SW480 (cell line): ENCODE results near the gene BUD23.
"Not testable (repeated sequence)": the region's sequence is repeated elsewhere in the genome, so short reads cannot be mapped to it uniquely, and the experiment has no call there.

Experiments used
- DNase-seq: peaks from one replicate; pipeline ENCODE4 v3.0.0-alpha.2; 2016; ENCODE audit warnings: low spot score

The BUD23 gene, protein sequence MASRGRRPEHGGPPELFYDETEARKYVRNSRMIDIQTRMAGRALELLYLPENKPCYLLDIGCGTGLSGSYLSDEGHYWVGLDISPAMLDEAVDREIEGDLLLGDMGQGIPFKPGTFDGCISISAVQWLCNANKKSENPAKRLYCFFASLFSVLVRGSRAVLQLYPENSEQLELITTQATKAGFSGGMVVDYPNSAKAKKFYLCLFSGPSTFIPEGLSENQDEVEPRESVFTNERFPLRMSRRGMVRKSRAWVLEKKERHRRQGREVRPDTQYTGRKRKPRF

DNA sequence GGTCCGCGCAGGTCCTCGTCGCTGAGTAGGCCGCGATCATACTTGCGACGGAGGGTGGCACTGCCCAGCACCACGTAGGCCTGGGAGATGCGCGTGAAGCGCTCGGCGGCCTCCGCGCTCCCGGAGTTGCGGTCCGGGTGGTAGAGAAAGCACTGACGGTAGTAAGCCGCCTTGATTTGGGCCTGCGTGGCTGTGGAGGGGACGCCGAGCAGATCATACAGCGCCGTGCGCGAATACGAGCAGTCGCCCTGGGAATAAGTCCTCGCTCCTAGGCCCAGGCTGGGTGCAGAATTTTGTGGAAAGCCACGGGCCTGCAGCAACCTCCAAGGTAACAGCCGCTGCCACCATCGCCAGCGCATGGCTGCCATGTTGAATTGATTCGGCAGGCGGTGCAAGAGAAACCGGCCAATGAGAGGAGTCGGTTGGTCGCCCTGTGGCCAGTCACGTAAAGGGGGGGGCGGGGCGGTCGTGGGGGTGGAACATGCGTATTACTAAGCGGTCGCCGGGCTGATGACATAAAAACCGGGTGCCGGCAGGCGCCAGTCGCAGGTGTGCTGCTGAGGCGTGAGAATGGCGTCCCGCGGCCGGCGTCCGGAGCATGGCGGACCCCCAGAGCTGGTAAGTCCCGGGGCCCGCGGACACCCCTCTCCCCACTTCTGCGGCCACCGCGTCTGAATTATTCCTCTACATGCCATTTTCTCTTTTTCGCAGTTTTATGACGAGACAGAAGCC, at the start of gene BUD23, which contains the start of gene DNAJC30:
TSS of gene BUD23 (plus strand) at position 542 of the 732 bp plus-strand sequence. CDS start at position 571, 29 bp downstream.
TSS of gene DNAJC30 (minus strand) at position 398 of the 732 bp plus-strand sequence. CDS start at position 368, 30 bp downstream.
- DNase-seq = peak; percentile 99

DNA sequence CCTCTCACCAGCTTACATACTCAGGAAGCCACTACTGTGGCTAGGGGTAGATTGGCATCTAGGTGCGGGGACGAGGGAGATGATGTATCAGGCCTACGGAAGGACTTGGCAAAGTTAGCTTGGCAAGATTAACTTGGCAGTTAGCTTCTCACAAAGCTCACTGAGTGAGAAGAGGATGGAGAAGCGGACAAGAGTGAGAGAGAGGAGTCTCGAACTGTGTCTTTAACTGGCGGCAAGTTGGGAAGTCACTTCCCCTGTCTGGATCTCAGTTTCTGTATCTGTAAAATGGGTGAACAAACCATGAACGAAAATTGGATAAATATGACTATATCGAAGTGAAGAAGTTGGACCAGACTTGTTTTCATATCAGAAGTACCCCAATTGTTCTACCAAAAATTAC, 49.6 kb upstream of the BUD23 start:
- DNase-seq = no peak

DNA sequence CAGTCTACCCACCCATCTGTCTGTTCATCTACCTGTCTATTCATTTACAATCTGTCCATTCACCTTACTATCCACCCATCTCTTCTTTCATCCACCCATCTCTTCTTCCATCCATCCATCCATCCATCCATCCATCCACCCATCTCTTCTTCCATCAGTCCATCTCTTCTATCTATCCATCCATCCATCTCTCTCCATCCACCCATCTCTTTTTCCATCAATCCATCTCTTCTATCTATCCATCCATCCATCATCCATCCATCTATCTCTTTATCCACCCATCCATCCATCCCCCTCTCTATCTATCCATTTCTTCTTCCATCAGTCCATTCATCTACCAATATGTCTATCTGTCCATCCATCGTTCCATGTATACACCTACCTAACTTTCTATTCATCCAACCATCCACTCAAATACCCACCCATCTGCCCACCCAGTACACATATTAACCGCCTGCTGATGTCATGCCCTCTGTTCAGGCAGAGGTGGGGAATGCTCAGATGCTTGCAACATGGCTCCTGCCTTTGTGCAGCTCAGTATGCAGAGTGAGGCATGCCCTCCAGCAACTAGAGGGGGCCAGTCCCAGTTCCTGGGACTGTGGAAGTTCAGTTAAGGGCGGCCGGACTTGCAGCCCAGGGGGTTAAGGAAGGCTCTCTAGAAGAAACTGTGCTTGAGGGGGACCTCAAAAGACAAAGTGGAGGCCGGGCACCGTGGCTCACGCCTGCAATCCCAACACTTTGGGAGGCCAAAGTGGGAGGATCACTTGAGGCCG, 47.8 kb upstream of the BUD23 start:
- no peak for DNase-seq

DNA sequence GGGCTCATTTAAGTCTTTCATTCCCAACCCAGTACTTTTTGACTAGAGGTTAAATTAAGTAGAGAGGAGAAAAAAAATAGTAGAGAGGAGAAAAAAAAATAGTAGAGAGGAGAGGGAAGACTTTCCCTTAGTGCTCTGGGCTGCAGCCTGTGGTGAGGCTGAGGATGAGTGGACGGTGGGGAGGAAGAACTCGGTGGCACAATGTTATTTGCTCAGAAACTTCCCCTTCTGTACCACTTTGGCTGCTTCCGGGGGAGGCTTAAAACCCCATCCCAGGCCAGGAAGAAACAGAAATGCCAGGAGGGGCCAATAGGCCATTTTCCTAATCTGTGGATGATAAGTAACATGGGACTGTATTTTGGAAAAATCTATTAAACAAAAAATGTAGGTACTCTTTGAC, 44.5 kb upstream of the BUD23 start:
- no peak for DNase-seq

DNA sequence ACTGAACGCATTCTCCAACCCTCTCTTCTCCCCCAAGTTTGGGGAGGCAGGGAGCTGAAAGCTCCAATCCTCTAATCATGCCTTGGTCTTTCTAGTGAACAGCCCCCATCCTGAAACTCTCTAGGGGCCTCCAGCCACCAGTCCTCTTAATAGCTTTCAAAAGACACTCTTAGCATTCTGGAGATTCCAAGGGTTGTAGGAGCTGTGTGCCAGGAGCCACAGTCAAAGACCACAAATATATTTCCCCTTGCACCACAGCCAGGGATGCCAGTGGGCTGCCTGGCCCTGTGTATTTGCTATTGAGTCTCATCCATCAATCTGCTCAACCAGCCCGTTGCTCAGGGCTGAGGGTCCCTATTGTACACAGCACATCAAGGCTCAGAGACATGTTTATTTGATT, 40.6 kb upstream of the BUD23 start:
- DNase-seq = no peak

DNA sequence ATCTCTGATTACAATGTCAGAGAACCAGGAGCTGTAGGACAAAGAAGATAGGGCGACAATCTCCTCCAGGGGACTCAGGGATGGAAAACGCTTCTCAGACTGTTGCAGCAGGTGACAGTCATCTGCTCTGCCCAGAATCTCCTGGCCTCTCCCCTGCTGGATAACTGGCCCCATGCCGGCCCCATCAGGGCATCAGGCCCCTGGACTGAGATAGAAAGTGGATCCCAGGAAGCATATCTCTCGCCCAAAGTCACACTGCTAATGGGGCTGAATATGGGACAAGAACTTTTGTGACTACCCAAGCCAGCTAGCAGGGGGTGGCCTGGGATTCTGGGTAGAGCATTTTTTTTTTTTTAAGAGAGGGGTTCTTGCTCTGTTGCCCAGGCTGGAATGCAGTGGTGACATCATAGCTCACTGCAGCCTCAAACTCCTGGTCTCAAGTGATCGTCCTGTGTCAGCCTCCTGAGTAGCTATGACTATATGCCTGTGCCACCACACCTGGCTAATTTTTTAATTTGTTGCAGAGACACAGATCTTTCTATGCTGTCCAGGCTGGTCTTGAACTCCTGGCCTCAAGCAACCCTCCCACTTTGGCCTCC, 38.6 kb upstream of the BUD23 start:
- DNase-seq = no peak

DNA sequence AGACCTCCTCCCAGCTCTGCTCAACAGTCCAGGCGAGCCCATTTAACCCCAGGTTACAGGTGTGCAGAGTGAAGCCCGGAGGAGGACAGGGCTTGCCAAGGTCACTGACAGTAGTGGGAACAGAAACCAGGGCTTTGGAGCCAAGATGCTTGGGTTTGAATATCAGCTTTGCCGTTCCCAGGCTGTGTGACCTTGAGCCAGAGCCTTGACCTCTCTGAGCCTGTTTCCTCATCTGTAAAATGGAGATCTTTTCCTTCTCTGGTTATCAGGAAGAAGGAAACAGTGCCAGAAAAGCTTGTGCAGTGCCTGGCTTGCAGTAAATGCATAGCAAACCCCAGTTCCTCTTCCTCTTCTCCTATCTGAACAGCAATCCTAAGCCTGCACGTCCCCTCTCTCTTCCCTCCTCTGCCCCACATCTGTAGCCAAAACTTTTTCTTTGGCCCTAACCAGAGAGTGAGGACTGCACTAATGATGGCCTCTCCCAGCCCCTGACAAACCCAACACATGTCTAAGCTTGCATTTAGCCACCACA, 37.7 kb upstream of the BUD23 start:
- DNase-seq = no peak

DNA sequence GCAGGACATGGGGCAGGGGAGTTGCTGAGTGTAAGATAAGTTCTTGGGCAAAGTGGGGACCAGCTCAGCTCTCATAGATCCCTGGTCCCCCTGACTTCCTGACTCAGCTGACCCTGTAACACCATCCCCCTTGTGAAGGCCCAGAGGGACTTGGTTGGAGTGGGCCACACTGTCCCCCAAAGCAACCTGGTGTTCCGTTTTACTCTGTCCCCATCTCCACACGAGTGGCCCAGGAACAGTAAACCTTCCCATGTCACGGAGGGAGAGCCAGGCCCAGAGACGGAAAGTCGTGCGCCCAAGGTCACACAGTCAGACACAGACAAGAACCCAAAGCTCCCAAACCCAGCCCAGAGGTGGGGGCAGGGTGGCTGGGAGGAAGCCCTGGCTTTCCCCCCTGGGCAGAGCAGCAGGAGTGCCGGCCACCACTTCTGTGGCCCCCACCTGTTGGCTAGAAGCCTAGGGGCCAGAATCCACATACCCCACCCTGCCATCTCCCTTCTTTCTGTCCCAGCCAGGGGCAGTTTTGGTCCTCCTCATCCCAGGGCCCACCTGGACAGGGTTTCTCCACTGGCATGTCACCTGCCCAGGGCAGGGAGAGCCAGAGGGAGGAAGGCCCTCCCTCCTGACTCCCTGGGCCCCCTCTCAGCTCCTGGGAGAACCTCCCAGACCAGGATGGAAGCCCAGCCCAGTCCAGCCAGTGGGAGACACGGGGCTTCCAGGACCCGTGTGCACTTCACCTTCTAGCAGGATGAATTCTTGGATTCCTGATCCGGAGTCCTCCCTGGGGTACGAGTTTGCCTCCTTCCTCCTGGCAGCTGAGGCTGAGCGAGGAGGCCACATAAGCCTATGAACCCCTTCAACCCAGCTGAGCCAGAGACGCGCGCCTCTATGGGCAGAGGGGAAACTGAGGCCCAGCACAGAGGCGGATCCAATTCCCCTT, 36.3 kb upstream of the BUD23 start:
- no peak for DNase-seq

DNA sequence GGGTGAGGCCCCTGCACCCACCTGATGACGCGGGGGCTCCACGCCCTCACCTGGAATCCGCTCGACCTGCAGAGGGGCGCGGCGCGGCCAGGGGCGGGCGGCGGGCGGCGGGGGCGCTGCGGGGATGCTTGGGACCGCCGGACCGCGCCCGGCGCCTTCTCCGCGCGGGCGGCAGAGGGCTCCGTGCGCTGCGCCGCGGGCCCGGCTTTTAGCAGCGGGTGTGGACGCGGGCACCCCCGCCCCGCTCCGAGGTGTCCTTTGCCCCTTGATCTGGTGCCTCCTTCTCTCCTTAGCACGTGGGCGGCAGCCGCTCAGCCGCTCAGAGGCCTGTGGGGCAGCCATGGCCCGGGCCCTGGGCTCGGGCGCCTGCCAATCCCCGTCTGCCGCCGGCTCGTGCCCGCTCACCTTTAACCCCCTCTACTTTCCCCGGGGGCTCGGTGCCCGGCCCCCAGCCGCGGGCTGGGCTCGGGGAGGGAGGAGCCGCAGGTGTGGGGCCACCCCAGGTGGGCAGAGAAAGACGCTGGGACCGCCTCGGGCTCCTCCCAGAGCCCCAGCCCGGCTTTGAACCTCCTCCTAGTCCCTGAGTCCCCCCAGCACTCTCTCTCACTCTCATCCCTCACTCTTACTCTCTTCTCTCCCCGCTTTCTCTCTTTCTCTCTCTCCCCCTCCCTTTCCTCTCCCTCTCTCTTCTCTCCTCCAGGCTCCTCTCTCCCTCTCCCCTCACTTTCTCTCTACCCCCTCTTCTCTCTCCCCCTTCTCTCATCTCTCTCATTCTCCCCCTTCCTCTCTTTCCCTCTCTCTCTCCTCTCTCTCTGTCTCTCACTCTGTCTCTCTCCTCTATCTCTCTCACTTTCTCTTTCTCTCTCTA, 35.4 kb upstream of the BUD23 start:
- DNase-seq = peak; percentile 84

DNA sequence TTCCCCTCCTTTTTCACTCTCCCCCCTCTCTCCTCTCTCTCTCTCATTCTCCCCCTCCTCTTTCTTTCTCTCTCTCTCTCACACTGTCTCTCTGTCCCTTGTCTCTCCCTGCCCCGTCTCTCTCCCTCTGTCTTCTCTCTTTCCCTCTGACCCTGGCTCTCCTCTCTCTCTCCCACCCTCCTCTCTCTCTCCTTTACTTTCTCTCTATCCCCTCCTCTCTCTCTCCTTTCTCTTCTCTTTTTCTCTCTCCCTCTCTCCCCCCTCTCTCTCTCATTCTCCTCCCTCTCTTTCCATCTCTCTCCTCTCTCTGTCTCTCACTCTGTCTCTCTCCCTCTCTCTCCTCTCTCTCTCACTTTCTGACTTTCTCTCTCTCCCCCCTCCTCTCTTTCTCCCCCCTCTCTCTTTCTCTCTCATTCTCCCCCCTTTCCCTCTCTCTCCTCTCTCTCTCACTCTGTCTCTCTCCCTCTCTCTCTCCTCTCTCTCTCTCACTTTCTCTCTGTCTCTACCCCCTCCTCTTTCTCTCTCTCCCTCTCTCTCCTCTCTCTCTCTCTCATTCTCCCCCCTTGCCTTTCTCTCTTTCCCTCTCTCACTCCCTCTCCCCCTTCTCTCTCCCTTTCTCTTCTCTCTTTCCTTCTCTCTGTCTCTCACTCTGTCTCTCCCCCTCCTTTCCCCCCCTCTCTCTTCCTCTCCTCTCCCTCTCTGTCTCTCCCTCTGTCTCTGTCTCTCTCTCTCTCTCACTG, 34.6 kb upstream of the BUD23 start:
- no peak for DNase-seq

DNA sequence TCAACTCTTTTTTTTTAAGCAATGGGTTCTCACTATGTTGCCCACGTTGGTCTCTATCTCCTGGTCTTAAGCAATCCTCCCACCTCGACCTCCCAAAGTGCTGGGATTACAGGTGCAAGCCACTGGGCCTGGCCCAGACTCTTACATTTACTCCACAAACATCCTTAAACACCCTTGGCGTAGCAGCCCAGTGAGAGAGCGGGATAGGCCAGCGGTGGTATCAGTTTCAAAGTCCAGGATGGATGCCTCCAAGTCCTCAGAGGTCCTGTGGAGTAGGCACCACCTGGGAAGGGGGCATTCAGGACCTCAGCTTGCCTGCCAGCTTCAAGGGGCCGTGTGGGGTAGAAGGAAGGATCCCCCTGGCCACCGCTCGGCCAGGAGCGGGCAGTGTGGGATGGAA, 33.8 kb upstream of the BUD23 start:
- no peak for DNase-seq

DNA sequence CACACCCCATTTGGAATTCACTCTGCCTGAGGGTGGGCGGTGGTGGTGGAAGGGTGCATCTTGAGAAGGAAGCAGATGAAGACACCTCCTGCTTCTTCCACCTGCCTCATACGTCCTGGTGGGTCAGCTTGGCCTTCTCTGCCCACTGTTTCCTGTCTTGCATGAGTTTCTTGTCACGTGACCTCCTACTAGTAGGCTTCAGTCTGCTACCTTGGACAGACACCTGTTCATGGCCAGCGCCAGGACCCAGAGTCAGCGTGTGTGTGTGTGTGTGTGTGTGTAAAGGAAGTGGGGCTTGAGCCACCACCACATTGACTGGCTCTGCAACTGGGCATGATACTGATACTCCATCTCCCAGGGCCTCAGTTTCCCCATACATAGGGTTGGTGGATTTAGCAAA, 32.9 kb upstream of the BUD23 start:
- DNase-seq = no peak

DNA sequence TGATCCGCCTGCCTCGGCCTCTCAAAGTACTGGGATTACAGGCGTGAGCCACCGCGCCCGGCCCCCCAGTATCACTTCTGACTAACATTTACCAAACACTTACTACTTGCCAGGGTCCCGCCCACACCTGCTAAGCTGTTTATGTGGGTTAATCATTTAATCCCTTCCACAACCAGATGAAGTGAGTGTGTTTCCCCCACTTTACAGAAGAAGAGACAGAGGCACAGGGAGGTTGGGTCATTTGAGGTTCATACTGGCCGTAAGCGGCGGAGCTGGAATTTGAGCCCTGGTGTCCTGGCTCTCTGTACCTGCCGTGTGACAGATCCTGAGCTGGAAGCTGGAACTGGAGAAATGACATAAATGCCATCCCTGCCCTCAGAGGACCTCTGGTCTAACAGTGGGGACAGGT, 30.9 kb upstream of the BUD23 start:
- DNase-seq = no peak

DNA sequence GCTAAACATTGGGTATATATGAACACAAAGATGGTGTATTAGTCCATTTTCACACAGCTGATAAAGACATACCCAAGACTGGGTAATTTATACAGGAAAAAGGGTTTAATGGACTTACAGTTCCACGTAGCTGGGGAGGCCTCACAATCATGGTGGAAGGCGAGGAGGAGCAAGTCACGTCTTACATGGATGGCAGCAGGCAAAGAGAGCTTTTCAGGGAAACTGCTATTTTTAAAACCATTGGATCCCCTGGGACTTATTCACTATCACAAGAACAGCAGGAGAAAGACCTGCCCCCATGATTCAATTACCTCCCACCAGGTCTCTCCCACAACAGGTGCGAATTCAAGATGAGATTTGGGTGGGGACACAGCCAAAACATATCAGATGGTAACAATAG, 28.1 kb upstream of the BUD23 start:
- DNase-seq = not testable (repeated sequence)

DNA sequence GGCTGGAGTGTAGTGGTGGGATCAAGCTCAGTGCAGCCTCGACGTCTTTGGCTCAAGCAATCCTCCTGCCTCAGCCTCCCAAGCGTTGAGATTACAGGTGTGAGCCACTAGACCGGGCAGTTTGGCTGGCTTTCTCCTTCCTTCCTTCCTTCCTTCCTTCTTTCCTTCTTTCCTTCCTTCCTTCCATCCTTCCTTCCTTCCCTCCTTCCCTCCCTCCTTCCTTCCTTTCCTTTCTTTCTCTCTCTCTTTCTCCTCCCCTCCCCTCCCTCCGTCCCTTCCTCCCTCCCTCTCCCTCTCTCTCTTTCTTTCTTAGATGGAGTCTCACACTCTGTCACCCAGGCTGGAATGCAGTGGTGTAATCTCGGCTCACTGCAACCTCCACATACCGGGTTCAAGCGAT, 23.4 kb upstream of the BUD23 start:
- DNase-seq = no peak

DNA sequence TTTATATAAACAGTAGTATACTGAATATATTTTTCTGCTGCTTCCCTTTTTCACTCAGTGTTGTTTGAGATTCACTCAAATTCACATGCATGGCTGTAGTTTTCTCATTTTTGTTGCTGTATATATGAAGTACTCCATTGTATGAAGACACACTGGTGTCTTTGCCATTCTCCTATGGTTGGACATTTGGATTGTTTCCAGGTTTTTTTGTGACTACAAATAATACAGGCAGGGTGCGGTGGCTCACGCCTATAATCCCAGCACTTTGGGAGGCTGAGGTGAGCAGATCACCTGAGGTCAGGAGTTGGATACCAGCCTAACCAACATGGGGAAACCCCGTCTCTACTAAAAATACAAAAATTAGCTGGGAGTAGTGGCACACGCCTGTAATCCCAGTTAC, 22.8 kb upstream of the BUD23 start:
- DNase-seq = not testable (repeated sequence)

DNA sequence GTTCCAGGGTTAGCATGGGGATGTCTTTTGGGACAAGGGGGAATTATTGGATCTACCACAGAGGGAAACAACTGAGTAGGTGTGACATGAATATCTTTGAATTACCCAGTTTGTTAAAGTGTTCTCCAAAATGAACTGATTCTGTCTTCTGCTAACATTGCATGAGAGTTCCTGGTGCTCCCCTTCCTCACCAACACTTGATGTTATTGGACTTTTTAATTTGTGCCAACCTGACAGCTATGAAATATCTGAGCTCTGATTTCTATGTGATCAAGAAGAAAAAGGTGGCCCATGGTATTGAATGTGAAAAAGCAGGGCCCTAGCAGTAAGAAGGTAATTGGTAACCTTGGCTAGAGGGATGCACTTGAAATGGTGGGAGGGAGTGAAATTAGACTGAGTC, 20.4 kb upstream of the BUD23 start:
- DNase-seq = no peak

DNA sequence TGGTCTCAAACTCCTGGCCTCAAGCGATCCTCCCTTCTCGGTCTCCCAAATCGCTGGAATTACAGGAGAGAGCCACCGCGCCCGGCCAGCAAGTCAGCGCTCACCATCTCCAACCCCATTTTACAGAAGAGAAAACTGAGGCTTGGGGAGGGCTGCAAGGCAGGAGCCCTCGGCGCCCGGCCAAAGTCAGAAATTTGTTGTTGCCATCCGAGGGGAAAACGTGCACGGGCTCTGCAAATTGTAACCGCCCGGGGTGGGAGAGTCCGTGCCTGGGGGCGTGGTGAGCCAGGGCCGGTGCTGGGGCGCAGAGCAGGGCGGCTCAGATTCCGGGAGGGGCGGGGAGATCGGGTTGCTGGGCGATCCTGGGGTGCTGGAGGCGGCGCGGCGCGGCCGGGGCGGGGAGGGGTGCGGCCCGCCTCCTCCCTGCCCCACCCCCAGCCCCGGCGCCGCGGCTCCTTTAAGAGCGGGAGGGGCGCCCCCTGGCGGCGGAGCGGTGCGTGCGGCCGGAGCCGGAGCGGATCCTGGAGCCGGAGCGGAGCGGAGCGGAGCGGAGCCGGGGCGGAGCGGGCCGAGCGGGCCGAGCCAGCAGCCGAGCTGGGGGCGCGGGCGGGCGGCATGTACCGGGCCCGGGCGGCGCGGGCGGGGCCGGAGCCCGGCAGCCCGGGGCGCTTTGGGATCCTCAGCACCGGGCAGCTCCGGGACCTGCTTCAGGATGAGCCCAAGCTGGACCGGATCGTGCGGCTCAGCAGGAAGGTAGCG, 15.9 kb upstream of the BUD23 start, which contains the start of gene VPS37D:
TSS of gene VPS37D (plus strand) at position 488 of the 759 bp plus-strand sequence. CDS start at position 616, 128 bp downstream.
- peak; percentile 92 for DNase-seq
